Jurkat, Clone E6-1 (cell line): ENCODE data around the gene LIF.

ENCODE experiments used
- DNase-seq: peaks from one replicate; pipeline ENCODE4 v3.0.0-alpha.2; 2011; ENCODE audit warnings: low read depth, low spot score
- H3K4me3 ChIP-seq: 2 replicates; pipeline ENCODE4 v1.5.1; 2011; ENCODE audit warnings: mild to moderate bottlenecking, low read length, control low read depth, moderate library complexity

The LIF gene

DNA sequence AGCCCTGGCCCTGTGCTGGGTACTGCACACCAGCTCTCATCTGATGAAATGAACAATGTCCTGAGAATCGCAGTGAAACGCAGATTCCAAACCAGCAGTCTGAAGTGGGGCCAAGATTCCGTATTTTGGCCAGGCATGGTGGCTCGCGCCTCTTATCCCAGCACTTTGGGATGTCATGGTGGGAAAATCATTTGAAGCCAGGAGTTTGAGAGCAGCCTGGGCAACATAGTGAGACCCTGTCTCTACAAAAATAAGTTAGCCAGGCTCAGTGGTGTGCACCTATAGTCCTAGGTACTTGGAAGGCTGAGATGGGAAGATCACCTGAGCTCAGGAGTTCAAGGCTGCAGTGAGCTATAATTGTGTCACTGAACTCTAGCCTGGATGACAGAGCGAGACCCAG is 13.0 kb downstream of the LIF start:
- no peak for DNase-seq
- no peak overlapping the region for H3K4me3 ChIP-seq

DNA sequence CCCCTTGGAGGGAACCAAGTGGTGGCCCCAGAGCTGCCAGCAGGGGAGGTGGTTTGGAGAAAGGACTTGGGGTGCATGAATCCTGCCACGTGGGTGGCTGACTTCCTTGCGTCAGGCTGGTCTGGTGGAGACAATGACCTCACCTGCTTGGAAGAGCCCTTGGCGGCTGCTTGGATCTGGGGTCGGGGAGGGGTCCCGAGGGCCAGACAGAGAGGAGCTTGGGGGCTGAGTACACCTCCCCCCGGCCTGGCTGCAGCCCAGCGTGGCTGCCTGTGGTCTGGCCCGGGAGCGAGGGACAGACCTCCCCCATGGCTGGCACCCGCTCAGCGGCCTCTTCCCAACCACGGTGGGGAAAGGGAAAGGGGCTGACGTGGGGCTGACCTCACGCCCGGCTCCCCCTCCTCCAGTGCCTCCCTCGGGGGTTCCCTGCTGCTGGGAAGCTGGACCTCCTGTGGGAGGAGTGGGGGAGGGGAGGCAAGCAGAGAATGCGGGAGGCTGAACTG is 13.8 kb downstream of the LIF start:
- DNase-seq: no peak
- H3K4me3 ChIP-seq: no peak overlapping the region

DNA sequence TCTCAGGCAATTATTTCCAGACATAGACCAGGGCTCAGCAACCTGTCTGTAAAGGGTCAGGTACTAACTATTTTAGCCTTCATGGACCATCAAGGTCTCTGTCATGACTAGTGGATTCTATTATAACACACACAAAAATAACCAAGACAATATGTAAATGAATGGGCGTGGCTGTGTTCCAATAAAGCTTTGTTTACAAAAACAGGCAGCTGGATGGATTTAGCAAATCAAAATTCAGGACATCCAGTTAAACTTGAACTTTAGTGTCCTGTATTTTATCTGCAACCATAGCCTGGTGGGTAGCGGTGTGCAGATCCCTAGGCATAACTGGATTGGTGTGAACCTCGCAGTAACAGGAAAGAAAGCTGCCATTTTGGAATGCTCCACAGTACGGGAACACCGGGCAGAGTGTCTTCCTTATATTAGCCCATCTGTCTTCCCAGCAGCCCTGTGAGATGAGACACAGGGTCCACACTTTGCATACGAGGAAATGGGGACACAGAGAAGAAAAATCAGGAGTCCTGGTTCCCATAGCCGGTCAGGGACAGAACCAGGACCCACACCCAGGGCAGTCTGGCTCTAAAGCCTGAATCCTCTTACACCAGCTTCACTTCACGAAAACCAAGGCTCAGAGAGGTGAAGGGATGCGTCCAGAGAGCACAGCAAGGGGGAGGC is 15.6 kb downstream of the LIF start:
- H3K4me3 ChIP-seq: no peak overlapping the region
- DNase-seq: no peak

DNA sequence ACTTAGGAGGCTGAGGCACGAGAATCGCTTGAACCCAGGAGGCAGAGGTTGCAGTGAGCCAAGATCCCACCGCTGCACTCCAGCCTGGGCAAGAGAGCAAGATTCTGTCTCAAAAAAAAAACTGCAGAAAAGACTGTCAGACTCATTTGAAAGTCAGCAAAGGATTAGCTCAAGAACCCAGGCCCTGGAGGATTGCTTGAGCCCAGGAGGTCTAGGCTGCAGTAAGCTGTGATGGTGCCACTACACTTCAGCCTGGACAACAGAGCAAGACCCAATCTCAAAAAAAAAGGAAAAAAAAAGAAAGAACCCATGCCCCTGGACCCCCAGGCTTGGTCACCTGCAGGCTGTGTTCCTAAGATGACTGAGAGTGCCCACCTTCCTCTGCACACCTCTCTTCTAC is 16.2 kb downstream of the LIF start:
- H3K4me3 ChIP-seq: no peak overlapping the region
- DNase-seq: no peak

DNA sequence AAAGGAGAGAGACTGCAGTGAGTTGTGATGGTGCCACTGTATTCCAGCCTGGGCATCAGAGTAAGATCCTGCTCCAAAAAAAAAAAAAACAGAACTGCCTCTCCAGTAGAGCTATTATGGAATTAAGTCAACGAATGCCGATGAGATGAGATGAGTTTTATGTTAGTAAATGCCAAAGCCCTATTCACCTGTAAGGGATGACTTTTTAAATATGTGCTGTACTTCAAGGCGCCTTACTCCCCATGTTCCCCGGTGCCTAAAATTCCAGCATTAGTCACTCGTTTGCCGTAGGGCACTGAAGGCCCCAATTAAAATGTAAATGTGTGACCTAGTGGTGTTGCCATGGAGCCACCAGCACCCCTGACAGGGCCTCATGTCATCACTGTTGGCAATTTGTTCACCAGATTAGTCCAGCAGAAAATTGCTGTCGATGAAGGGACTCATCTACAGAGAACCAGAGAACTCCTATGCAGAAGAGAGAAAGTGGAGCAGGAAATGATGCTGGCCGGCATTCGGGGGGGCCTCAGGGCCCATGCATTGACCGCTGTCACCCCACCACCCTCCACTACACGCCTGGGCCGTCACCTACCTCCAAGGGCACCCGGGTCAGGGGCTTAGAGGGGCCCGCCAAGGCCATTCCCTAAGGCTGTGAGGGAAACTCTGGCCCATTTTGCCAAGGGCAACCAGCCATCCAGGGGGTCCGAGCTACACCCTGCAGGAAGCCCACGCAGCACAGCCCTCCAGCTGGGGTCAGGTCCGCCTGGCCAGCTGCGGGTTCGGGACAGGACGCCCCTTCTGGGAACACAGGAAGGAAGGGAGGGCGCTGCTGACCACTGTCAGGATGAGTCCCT is 17.8 kb downstream of the LIF start:
- H3K4me3 ChIP-seq: no peak overlapping the region
- DNase-seq: no peak

DNA sequence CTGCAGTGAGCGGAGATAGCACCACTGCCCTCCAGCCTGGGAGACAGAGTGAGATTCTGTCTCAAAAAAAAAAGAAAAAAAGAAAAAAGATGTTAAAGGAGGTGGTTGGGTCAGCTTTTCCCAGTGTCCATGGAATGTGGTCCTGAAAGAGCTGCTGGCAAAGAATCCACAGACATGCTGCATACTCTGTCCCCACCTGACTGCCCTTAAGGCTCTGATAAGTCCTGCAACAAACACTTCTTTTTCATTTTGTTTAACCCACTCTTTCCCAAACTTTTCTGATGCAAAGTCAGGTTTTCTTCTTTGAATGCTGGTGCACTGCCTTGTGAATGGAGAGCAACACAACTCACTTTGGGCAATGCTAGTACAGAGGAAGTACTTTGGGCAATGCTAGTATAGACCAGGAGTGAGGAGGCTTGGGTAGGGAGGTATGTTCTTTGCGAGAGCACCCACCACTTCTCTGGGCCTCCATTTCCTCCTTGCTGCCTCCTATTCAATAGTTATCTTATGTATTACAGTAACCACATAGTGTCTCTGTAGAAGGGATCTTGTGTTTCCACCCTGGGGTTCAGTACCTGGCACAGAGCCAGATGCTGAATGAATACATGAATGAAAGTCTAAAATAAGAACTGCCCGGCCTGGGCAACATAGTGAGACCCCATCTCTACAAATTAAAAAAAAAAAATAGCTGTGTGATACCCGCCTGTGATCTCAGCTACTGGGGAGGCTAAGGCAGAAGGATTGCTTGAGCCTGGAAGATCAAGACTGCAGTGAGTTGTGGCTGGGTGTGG is 18.9 kb downstream of the LIF start:
- no peak overlapping the region for H3K4me3 ChIP-seq
- DNase-seq: peak; percentile 50

DNA sequence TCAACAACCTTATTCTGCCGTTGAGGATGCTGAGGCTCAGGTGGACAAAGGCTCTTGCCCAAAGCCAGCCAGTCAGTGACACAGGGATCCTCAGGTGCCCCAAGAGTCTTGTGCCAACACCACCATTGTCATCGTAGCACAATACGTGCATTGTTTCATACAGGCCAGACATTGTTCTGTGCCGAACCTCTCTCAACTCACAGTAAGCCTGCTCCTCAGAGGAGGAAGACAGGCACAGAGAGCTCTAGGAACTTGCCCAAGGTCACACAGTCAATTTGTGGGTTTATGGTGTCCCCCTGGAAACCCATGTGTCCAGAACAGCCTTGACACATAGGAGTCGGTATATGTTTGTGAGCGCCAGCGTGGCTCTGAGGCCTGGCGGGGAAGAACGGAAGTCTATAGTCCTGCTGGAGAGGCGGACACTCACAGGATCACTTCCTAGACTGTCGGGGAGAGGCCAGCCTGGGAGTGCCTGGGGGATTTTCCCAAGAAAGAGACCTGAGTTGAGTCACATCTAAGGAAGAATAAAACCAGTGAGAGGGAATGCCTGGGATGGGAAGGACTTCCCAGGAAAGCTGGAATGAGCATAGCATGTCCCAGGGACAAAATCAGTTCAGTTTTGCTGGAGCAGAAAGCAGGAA is 20.2 kb downstream of the LIF start:
- H3K4me3 ChIP-seq: no peak overlapping the region
- DNase-seq: no peak

DNA sequence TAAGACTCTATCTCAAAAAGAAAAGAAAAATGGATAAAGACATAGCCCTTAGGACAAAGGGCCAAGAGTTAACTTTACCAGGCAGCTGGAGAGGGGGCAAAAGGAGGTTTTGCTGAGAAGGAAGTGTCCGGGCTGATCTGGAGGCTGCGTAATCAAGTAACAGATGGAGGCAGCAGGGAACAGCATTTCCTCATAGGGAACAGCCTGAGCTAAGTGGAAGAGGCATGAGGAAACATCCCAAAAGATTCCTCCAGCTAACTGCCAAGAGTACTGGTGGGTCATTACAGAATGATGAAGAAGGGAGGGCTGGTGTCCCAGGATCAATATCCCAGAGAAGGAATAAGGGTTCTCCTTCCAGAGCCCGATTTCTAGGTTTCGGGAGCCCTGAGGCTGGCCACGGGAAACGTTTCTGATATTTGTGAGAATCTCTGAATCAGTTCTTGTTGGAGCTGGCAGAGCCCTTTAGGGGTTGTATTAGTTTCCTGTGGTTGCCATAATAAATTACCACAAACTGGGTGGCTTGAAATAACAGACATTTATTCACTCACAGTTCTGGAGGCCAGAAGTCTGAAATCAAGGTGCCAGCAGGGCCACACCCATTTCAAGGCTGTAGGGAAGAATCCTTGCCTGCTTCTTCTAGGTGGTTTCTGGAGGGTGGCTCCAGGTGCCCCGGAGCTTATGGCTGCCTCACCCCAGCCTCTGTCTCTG is 21.2 kb downstream of the LIF start:
- DNase-seq: no peak
- no peak overlapping the region for H3K4me3 ChIP-seq

DNA sequence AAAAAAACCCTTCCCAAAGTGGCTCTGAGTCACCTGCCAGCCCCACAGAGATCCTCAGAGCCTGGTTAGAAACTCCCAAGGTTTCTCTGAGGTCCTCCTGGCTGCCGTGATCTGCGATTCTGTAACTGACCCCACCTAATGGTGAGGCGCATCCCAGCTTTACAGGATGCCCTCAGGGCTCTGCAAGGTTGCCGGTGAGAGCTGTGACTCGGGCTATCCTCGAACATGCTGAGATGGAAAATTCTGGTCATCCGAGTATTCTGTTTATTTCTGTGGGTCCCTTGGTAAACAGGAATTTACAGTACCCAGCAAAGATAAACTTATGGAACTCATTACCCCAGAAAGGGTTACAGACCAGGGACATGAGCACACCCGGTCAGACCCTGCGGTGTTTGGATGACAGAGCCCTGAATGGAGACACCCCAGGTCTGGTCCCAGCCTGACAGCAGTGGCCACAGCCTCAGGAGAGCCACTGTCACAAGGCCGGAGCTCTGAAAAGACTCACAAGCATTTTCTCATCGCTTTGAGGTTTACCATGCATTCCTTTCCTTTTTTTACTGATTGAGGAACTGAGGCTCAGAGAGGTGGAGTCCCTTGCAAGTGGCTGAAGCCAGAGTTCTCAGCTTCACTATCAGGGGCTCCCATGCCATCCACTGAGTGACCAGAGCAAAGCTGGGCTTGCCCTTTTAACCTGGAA is 22.2 kb downstream of the LIF start:
- DNase-seq: no peak
- no peak overlapping the region for H3K4me3 ChIP-seq

DNA sequence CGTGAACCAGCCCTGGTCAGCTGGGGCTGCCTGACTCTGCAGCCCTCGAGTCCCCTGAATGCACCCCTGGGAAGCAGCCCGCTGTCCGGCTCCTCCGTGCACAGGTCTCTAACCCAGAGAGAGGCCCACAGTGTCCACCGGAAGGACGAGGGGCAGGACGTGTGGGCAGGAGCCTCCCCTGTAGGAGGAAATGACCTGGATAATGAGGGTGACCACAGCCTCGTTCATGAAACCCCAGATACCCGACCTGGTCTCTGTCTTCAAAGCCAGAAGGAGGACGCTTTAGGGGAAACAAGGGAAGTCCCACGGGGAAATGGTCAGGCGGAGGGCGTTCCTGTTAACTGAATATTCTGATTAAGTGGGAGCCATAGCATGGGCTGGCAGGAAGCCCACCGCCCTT is 23.3 kb downstream of the LIF start:
- no peak for DNase-seq
- no peak overlapping the region for H3K4me3 ChIP-seq

DNA sequence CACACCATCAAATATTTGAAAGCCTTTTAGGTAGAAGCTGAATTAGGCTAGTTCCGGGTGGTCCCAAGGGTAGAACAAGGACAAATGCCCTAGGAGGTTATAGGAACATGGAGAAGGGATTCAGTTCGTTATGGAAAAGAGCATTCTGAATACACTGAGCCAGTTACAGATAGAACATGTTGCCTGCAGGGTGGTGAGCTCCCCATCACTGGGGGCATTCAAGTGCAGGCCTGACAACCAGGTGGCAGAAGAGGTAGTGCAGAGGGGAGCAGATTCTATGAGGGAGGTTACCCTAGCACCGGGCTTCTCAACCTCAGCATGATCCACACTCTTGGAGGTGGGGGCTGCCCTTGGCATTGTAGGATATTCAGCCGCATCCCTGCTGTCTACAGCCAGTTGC is 24.2 kb downstream of the LIF start:
- no peak overlapping the region for H3K4me3 ChIP-seq
- DNase-seq: no peak

DNA sequence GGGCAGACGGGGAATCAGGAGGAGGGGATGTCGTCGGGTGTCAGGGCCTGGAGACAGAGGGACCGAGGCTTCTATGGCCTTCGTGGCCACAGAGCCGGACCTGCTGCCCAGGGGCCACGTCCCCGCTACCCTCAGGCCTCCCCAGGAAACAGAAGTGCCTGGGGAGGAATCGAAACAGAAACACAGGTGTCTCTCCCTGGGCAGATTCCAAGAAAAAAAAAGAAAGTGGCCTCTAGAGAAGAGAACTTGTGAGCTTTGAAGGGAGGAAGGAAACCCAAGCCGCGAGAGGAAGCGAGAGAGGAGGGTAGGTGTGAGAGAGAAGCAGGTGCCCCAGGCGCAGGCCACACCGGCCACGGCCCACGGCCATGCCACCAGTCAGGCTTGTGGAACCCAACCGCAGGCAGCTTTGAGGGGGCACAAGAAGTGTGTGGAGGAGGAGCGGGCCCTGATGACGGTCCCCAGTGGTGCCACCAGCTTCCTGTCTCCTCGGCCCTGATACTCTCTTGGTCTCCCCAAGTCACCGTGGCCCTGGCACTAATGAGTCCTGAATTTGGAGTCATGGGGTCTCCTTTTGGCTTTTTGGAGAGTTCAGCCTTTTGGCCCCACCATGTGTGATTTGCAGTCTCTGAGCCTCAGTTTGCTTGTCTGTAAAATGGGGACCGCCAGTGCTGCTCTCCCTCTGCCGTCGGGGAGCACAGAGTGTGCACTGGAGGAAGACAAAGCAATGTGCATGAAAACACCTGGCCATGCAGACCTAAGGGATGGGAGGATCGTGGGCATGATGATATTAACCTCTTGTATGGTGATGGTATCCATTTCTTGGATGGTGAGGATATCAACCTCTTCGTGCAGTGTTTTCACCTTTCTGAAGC is 25.2 kb downstream of the LIF start:
- H3K4me3 ChIP-seq: peak overlapping the region; percentile 25
- DNase-seq: peak; percentile 95

DNA sequence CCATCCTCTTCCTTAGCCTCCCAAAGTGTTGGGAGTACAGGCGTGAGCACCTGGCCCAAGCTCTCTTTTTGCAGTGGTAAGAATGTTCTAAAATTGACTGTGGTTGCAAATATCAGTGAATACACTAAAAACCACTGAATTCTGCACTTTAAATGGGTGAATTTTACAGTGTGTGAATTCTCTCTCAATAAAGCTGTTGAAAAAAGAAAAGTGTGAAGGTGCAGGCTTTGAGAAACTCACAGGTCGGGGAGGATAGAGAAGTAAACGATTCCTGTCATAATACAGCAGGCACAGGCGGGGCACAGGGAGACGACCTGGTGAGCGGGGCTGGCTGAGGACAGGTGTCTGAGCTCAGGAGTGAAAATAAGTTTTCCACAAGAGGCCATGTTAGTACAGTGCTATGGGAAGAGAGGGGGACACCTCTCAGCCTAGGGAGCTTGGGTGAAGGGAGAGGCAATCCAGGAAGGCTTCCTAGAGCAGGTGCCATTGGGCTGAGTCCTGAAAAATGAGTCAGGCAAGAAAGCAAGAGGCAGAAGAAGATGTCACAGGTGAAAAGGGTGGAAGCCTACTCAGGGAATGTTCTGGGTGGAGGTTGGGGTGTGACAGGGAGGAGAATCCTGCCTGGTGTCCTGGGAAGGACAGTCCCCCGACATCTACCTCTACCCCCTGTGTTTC is 26.1 kb downstream of the LIF start:
- no peak for DNase-seq
- peak overlapping the region; percentile 25 for H3K4me3 ChIP-seq

DNA sequence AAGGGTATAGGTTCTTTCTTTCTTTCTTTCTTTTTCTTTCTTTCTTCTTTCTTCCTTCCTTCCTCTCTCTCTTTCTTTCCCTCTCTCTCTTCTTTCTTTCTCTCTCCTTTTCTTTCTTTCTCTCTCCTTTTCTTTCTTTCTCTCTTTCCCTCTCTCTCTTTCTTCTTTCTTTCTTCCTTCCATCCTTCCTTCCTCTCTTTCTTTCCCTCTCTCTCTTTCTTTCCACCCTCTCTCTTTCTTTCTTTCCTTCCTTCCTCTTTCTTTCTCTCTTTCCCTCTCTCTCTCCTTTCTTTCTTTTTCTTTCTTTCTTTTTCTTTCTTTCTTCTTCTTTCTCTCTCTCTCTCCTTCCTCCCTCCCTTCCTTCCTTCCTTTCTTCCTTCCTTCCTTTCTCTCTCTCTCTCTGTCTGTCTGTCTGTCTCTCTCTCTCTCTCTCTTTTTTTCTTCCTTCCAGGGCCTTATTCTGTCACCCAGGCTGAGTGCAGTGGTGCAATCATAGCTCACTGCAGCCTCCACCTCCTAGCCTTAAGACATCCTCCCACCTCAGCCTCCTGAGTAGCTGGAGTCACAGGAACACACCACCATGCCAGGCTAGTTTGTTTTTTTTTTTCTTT is 26.8 kb downstream of the LIF start:
- DNase-seq: no peak
- no peak overlapping the region for H3K4me3 ChIP-seq

DNA sequence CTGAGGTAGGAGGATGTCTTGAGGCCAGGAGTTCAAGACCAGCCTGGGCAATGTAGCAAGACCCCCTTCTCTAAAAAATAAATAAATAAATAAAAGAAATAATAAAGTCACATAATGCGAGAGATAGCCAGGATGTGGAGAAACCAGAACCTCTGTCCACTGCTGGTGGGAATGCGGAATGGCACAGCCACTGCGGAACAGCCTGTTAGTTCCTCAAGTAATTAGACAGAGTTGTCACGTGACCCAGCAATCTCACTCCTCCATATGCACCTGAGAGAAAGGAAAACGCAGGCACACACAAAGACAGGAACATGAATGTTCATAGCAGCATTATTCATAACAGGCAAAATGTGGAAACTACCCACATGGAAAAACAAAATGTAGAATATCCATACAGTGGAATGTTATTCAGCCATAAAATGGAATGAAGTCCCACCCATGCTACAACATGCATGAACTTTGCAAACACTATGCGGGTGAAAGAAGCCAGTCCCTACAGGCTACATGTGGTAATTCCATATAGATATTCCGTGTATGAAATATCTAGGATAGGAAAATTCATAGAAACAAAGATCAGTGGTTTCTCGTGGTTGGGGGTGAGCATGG is 27.4 kb downstream of the LIF start:
- no peak overlapping the region for H3K4me3 ChIP-seq
- no peak for DNase-seq
